Vagina (tissue), 2 donors: Measurements from ENCODE around the gene RERG.

Source experiments
- POLR2A ChIP-seq, 2 donors: fragments of 450-650 bp; IDR thresholded peaks; one replicate each; pipeline ENCODE4 v1.6.1; 2017; ENCODE audit warnings: antibody characterized with exemption in 2 of 2, mild to moderate bottlenecking in 2 of 2, moderate library complexity in 2 of 2
- TF ChIP-seq, protein P1 (sequence below), 3 experiments: fragments of 450-650 bp in 2 of 3; fragments of 200-600 bp in 1 of 3; sonication (generic) in 1 of 3; IDR thresholded peaks; one replicate each; pipeline ENCODE4 v1.5.1; 2017 to 2019; ENCODE audit warnings: antibody characterized with exemption in 3 of 3, mild to moderate bottlenecking in 2 of 3, moderate library complexity in 2 of 3

DNA sequence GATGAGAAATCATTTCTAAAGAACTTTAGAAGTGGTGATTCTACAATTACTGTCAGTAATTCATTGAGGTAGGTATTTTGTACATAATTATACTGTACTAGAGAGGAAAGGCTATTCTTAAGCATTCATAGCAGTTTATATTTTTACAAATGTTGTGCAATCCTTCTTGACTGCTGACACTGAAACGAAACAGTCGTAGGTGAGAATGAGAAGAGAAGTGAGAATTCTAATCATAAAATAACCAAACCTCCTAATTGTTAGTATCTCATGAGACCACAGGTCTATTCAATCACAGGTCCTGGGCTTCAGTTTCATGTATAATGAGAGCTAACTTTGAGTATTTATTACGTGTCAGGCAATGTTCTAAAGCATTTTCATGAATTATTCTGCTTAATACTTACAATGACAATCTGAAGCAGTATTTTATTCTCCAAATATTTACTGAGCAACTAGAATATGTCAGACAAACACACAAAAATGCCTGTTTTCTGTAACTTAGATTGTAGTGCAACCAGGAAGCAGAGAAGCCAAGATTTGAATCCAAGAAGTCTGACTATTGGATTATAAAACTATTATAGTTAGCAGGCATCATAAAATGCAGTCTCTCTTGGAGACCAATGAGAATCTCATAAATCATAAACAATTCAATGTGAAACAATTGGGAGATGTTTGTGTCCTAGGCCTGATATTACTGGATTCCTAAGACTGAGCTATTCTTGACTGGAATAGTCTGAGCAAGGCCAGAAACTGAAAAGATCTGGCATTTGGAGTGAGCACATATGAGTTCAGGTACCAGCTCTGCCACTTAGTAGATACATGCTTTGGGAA, 24.3 kb downstream of the RERG start:
- TF ChIP-seq, protein P1, sequence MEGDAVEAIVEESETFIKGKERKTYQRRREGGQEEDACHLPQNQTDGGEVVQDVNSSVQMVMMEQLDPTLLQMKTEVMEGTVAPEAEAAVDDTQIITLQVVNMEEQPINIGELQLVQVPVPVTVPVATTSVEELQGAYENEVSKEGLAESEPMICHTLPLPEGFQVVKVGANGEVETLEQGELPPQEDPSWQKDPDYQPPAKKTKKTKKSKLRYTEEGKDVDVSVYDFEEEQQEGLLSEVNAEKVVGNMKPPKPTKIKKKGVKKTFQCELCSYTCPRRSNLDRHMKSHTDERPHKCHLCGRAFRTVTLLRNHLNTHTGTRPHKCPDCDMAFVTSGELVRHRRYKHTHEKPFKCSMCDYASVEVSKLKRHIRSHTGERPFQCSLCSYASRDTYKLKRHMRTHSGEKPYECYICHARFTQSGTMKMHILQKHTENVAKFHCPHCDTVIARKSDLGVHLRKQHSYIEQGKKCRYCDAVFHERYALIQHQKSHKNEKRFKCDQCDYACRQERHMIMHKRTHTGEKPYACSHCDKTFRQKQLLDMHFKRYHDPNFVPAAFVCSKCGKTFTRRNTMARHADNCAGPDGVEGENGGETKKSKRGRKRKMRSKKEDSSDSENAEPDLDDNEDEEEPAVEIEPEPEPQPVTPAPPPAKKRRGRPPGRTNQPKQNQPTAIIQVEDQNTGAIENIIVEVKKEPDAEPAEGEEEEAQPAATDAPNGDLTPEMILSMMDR (IDR thresholded peaks at IDR 0.05): no peak
- no peak for TF ChIP-seq POLR2A (IDR thresholded peaks at IDR 0.05)
